GM12875 (cell line): ENCODE data around the gene WNK2.

Experiments
- H3K4me3 ChIP-seq: one replicate; pipeline ENCODE4 v1.5.1; 2011; ENCODE audit warnings: low read depth, low read length, control low read depth
- TF ChIP-seq, protein P1 (sequence below): IDR thresholded peaks from 2 replicates; pipeline ENCODE4 v1.5.1; 2011; ENCODE audit warnings: low read depth, mild to moderate bottlenecking, control low read depth, inconsistent platforms, low read length, moderate library complexity, borderline replicate concordance; ENCODE audit not compliant: insufficient read depth

Gene WNK2

GRCh38 chr9:93238953-93239925 is 55.3 kb downstream of the WNK2 start:
- TF ChIP-seq, protein P1, sequence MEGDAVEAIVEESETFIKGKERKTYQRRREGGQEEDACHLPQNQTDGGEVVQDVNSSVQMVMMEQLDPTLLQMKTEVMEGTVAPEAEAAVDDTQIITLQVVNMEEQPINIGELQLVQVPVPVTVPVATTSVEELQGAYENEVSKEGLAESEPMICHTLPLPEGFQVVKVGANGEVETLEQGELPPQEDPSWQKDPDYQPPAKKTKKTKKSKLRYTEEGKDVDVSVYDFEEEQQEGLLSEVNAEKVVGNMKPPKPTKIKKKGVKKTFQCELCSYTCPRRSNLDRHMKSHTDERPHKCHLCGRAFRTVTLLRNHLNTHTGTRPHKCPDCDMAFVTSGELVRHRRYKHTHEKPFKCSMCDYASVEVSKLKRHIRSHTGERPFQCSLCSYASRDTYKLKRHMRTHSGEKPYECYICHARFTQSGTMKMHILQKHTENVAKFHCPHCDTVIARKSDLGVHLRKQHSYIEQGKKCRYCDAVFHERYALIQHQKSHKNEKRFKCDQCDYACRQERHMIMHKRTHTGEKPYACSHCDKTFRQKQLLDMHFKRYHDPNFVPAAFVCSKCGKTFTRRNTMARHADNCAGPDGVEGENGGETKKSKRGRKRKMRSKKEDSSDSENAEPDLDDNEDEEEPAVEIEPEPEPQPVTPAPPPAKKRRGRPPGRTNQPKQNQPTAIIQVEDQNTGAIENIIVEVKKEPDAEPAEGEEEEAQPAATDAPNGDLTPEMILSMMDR, result no peak
- no peak overlapping the region for H3K4me3 ChIP-seq

GRCh38 chr9:93240891-93241334 is 57.0 kb downstream of the WNK2 start:
- TF ChIP-seq, protein P1, result no peak
- H3K4me3 ChIP-seq, result no peak overlapping the region

DNA sequence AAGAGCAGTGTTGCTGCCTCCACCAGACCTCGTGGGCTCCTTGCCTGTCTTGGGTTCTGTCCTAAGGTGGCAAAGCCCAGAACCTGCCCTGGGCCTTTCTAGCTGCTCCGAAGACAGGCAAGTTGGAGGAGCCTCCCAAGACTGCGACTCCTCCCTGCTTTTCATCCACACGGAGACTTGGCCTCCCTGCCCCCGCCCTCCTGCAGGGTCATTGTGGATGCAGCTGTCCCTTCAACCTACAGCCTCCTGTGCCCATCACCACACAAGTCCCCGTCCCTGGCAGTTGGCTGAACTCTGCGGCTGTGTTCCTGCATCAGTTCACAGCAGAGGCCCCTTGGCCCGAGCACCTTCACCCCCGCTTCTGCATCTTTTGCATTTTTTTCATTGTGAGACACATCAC is 59.2 kb downstream of the WNK2 start:
- TF ChIP-seq, protein P1, result no peak
- no peak overlapping the region for H3K4me3 ChIP-seq

DNA sequence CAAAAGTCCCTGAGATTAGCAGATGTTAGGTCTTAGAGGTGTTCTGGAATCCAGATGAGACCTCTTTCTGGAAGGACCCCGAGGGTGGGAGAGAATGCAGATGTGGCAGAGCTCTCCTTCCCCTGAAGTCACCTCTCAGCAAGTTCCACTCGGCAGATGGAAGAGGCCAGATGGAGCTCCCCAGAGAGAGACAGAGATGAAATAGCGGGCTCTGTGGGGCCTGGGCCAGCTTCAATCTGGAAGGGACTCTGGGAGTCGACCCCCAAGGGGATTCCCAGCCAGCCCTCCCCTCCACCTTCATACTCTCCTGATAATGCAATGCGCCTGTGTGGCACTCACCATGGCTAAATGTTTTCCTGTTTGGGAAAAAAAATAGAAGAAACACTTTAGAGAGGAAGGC is 60.2 kb downstream of the WNK2 start:
- H3K4me3 ChIP-seq, result no peak overlapping the region
- TF ChIP-seq, protein P1, result no peak

DNA sequence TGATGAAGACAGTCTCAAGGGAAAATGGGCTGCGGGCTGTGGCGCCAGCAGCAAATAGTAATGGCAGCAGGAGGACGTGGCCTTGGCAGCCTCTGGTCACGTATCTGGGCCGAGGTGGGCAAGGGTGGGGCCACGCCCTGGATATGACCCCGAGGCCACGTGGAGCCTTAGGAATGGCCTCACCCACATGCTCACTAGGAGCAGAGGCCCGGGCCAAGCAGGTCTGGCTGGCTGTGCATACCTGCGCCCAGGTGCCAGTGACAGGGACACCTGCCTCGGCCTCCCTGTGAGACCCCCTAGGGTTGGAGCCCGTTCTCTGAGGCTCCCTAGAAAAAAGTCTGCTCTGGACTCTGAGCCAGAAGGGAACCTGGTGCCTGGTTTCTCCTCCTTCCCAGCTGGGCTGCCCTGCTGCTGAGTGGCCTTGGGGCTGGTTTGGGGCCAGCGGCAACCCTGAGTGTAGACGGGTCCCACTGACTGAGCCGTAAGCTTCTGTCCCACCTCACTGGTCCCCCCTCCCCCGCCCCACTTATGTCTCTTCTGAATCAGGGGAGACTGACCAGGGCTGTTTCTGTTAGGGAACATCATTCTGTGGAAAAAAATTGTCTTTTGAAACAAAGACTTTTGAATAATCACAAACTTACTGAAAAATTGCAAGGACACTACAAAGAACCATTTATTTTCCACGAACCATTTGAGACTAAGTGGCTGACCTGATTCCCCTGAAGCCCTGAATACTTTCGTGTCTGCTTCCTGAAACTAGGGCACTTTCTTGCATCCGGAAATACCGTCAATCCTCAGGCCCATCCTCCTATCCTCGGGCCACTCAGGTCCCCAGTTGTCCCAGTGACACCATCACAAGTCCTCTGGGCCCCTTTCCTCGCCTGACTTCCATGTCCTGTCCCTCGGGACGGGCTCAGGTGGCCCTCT is 60.8 kb downstream of the WNK2 start:
- H3K4me3 ChIP-seq, result no peak overlapping the region
- TF ChIP-seq, protein P1, result no peak

- H3K4me3 ChIP-seq, result no peak overlapping the region
- TF ChIP-seq, protein P1, result no peak
Measured at GRCh38 chr9:93245437-93245970, 61.6 kb downstream of the WNK2 start.
